Fibroblast of pulmonary artery (primary cell): ENCODE measurements around the gene ATP6V1G2.

Source experiments
- DNase-seq: peaks from one replicate; pipeline ENCODE4 v3.0.0-alpha.2; 2010; ENCODE audit warnings: low read depth
- H3K4me3 ChIP-seq: replicated peaks from 2 replicates; pipeline ENCODE4 v1.5.1; 2011; ENCODE audit warnings: low read depth, mild to moderate bottlenecking, control low read depth, low read length, moderate library complexity
- CTCF ChIP-seq: IDR thresholded peaks from 2 replicates; pipeline ENCODE4 v1.5.1; 2011; ENCODE audit warnings: mild to moderate bottlenecking, control low read depth, low read length, inconsistent platforms; ENCODE audit errors: missing control alignments

The ATP6V1G2 gene

GRCh38 chr6:31568537-31568961 lies 22.1 kb upstream of the ATP6V1G2 start:
- H3K4me3 ChIP-seq, result no peak overlapping the region
- DNase-seq, result no peak
- no peak for TF ChIP-seq CTCF

GRCh38 chr6:31567531-31568370 lies 21.3 kb upstream of the ATP6V1G2 start:
- no peak overlapping the region for H3K4me3 ChIP-seq
- DNase-seq, result no peak
- TF ChIP-seq CTCF, result no peak

GRCh38 chr6:31560697-31561058 lies 14.3 kb upstream of the ATP6V1G2 start:
- TF ChIP-seq CTCF, result no peak
- no peak for DNase-seq
- no peak overlapping the region for H3K4me3 ChIP-seq

GRCh38 chr6:31559958-31560696 lies 13.7 kb upstream of the ATP6V1G2 start:
- DNase-seq, result peak; percentile 77

GRCh38 chr6:31559606-31559957 lies 13.2 kb upstream of the ATP6V1G2 start:
- H3K4me3 ChIP-seq, result no peak overlapping the region
- TF ChIP-seq CTCF, result no peak
- DNase-seq, result no peak

More at GRCh38 chr6:31559958-31560696, 13.7 kb upstream of the ATP6V1G2 start:
- no peak for TF ChIP-seq CTCF
- H3K4me3 ChIP-seq, result no peak overlapping the region

- peak; percentile 62 for DNase-seq
- H3K4me3 ChIP-seq, result no peak overlapping the region
- TF ChIP-seq CTCF, result no peak
Observed at GRCh38 chr6:31558631-31559500, 12.5 kb upstream of the ATP6V1G2 start.
